ENCODE results near the gene LZTS2. TPM values are rescaled to one million over a fixed set of nuclear protein-coding genes. Genes with fewer than 3 reads are reported as not detected.

The LZTS2 gene
- total and polyA plus RNA-seq, 2 of the 8 experiments (the other 6 are each of a cell fraction or from before 2014, with no cell fraction given): 75.7 to 99.5 TPM

GRCh38 chr10:100967332-100967731 is 32.3 kb upstream of the LZTS2 start:
- H3K9me3 ChIP-seq (ENCODE audit: insufficient read depth in 2 of 2, low read depth in 1 of 2, low read length in 1 of 2): no peaks in the 10 kb centered on the region
- no peak overlapping the region for H3K56ac ChIP-seq (replicated peaks; ENCODE audit: insufficient read length, low read depth, low read length)
- H3K14ac ChIP-seq (ENCODE audit: insufficient read length): no peak overlapping the region
- H3K23ac ChIP-seq (ENCODE audit: insufficient read length): no peak overlapping the region
- H3K27ac ChIP-seq (ENCODE audit: low read depth, low read length): no peak overlapping the region
- 70% methylated on average over 2 of the region's 2 CpGs; no CpG with 5 or more reads in 1 of the 2 experiments for WGBS, 2 experiments (ENCODE audit: extremely low coverage in 1 of 2, insufficient coverage in 1 of 2, insufficient read length in 1 of 2, insufficient replicate concordance in 2 of 2, low coverage in 1 of 2, low lambda C conversion rate in 2 of 2, missing lambda C conversion rate in 1 of 2)
- no peak for TF ChIP-seq TCF12 (IDR thresholded peaks at IDR 0.05; ENCODE audit: low read depth, low read length)
- TF ChIP-seq CTBP2 (IDR thresholded peaks at IDR 0.05; ENCODE audit: borderline replicate concordance, insufficient read depth, insufficient read length, low read length): no peak
- no peak for TF ChIP-seq POU5F1 (IDR thresholded peaks at IDR 0.05; ENCODE audit: low read depth, low read length)
- no peak for TF ChIP-seq SIX5 (IDR thresholded peaks at IDR 0.05; ENCODE audit: low read depth, low read length)
- H2BK5ac ChIP-seq (ENCODE audit: low read depth, low read length): no peak overlapping the region
- H2BK15ac ChIP-seq (ENCODE audit: low read length): no peak overlapping the region
- no peak overlapping the region for H3K9ac ChIP-seq (replicated peaks in 1 of 4; ENCODE audit: extremely low read depth in 1 of 4, low read depth in 3 of 4, low read length in 3 of 4)
- H3K18ac ChIP-seq (ENCODE audit: extremely low read depth, low read length): no peak overlapping the region
- FAIRE-seq: no peak
- no peak overlapping the region for H4K5ac ChIP-seq (ENCODE audit: insufficient read length, low read depth, low read length)
- no peaks in the 10 kb centered on the region for H3K79me1 ChIP-seq (ENCODE audit: low read depth, low read length)
- H3K36me3 ChIP-seq (ENCODE audit: control insufficient read depth in 2 of 4, insufficient read depth in 4 of 4, low read length in 3 of 4): peaks cover 0 to 7% (median 2%) of the 10 kb centered on the region in 4 experiments; a peak in 1 of 8 replicates
- POLR2A ChIA-PET (ENCODE audit: partially characterized antibody): interaction anchor here (1.1 to 6.0 kb wide), 6 partner anchors 9 to 55 kb away, joined by 3 to 38 read pairs (median 4); partner anchors contain the start of genes LZTS2, MRPL43, SLF2 and TWNK
- CTCF ChIA-PET (ENCODE audit: partially characterized antibody): interaction anchor here (0.5 to 5.4 kb wide), 11 partner anchors 9 to 821 kb away, joined by 3 to 32 read pairs (median 4); no protein-coding TSS in a partner anchor
- H3K4me3 ChIP-seq (ENCODE audit: extremely low read depth in 1 of 4, insufficient read depth in 2 of 4, low read depth in 3 of 4, low read length in 4 of 4): no peak overlapping the region
- H3K4me2 ChIP-seq (ENCODE audit: insufficient read depth in 1 of 2, low read depth in 2 of 2, low read length in 2 of 2): no peak overlapping the region
- H2AK5ac ChIP-seq (ENCODE audit: low read depth, low read length): no peak overlapping the region
- peaks cover 7 to 19% (median 10%) of the 10 kb centered on the region in 4 experiments for H3K4me1 ChIP-seq (replicated peaks in 1 of 4; ENCODE audit: control insufficient read depth in 3 of 4, insufficient read depth in 4 of 4, low read length in 3 of 4)
- no peak overlapping the region for H2BK12ac ChIP-seq (ENCODE audit: low read depth, low read length)
- H3K4ac ChIP-seq (replicated peaks; ENCODE audit: insufficient read length, low read depth, low read length): no peak overlapping the region
- no peaks in the 10 kb centered on the region for H3K79me2 ChIP-seq (ENCODE audit: control insufficient read depth in 1 of 2, insufficient read depth in 2 of 2, low read length in 2 of 2)
- no peak overlapping the region for H4K8ac ChIP-seq (ENCODE audit: extremely low read depth, insufficient read depth, low read length)
- DNase-seq (ENCODE audit: low read depth in 1 of 2, low spot score in 2 of 2): no peak
- no peak overlapping the region for H4K91ac ChIP-seq (replicated peaks; ENCODE audit: insufficient read length, low read length)
- peaks cover 0 to 3% (median 1%) of the 10 kb centered on the region in 4 experiments; a peak in 1 of 7 replicates for H3K27me3 ChIP-seq (replicated peaks in 1 of 4; ENCODE audit: control insufficient read depth in 3 of 4, extremely low read depth in 1 of 4, insufficient read depth in 3 of 4, low read length in 3 of 4)
- H2AFZ ChIP-seq (ENCODE audit: low read length): no peak overlapping the region
- H3K23me2 ChIP-seq (ENCODE audit: low read depth, low read length): peaks cover 9% of the 10 kb centered on the region
- H2BK120ac ChIP-seq (replicated peaks; ENCODE audit: low read depth, low read length): no peak overlapping the region
- H4K20me1 ChIP-seq (replicated peaks in 1 of 2; ENCODE audit: control insufficient read depth in 1 of 2, insufficient read depth in 2 of 2, low read length in 2 of 2): peaks cover 0 to 5% of the 10 kb centered on the region in 2 experiments
- no peak overlapping the region for H2BK20ac ChIP-seq (ENCODE audit: low read length)
